ENCODE measurements around the gene SIGLEC11. TPM values are rescaled to one million over a fixed set of nuclear protein-coding genes. Genes with fewer than 3 reads are reported as not detected.

Gene SIGLEC11
- total RNA-seq, 2 experiments from 2014 or later: not detected

DNA sequence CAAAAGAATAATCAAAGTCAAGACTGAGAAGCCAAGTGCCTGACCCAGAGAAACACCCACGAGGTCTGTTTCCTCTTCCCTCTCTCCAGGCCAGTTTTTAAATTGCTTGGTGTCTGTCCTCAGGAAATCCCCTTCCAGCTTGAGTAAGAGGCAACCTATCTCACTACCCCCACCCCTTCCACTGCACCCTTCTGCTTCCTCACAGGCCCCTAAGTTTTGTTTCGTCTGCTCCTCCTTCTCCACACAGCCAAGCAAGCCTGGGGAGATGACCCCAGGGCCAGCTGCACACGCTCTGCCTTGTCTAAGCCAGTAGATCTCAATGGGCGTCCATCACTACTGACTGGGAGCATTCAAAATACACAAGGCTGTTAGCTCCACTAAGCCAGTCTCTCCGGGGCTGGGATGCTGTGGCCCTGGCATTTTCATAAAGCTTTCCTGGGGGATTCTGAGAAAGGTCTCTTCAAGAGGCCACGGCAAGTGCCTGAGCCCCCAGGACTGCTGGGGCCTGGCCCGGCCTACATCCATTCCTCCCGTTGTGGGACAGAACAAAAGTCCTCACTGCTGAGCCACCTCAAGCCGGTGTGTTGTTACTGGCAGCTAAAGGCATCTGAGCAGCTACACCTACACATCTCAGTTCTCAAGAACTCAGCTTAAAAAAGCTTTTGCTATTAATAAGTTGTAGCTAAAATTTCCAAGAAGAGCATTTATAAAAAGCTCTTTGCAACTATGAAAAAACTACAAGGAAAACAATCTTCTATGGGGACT lies 49.4 kb downstream of the SIGLEC11 start:
- ChIA-PET POLR2A (interaction anchor here (1.0 to 1.3 kb wide), 2 partner anchors 17 to 34 kb away, joined by 4 to 6 read pairs; partner anchors contain the start of genes AKT1S1, ATF5 and TBC1D17), CTCF (ENCODE audit: unreplicated experiment) (no interaction called here)
- intact Hi-C loops (cut with micrococcal nuclease; ENCODE audit: unreplicated experiment): no loop called here
- H3K9me3 ChIP-seq (ENCODE audit: low read length): no peaks in the 10 kb centered on the region
- peak overlapping the region; percentile 5; the same call in 1 of the 2 replicates for H3K4me2 ChIP-seq (ENCODE audit: low read length)
- DNase-seq (ENCODE audit: low spot score): peak; percentile 21
- H3K36me3 ChIP-seq (ENCODE audit: insufficient read depth, low read length): peaks cover 95% of the 10 kb centered on the region
- no peak overlapping the region for H3K4me3 ChIP-seq (ENCODE audit: low read depth, low read length, poor library complexity, severe bottlenecking)
- H3K9me2 ChIP-seq (ENCODE audit: insufficient read depth, low read length): no peaks in the 10 kb centered on the region
- TF ChIP-seq EZH2phosphoT487 (IDR thresholded peaks at IDR 0.05; ENCODE audit: borderline replicate concordance, low read depth, low read length): no peak
- TF ChIP-seq, protein P1, sequence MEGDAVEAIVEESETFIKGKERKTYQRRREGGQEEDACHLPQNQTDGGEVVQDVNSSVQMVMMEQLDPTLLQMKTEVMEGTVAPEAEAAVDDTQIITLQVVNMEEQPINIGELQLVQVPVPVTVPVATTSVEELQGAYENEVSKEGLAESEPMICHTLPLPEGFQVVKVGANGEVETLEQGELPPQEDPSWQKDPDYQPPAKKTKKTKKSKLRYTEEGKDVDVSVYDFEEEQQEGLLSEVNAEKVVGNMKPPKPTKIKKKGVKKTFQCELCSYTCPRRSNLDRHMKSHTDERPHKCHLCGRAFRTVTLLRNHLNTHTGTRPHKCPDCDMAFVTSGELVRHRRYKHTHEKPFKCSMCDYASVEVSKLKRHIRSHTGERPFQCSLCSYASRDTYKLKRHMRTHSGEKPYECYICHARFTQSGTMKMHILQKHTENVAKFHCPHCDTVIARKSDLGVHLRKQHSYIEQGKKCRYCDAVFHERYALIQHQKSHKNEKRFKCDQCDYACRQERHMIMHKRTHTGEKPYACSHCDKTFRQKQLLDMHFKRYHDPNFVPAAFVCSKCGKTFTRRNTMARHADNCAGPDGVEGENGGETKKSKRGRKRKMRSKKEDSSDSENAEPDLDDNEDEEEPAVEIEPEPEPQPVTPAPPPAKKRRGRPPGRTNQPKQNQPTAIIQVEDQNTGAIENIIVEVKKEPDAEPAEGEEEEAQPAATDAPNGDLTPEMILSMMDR (conservative IDR thresholded peaks at IDR 0.05; ENCODE audit: low read length): no peak
- H3K27ac ChIP-seq (ENCODE audit: low read depth, low read length, poor library complexity, severe bottlenecking): peak overlapping the region; percentile 22
- no TSS peak for BruUV-seq (replicated peaks)
- peaks cover 30% of the 10 kb centered on the region for H3K4me1 ChIP-seq (ENCODE audit: insufficient read depth, low read length, poor library complexity, severe bottlenecking)
- H2AFZ ChIP-seq (ENCODE audit: low read length): no peak overlapping the region
- H4K20me1 ChIP-seq (ENCODE audit: insufficient read depth, low read length): peaks cover 8% of the 10 kb centered on the region; the same call in 1 of the 2 replicates
- peaks cover 26% of the 10 kb centered on the region; the same call in 1 of the 2 replicates for H3K79me2 ChIP-seq (ENCODE audit: insufficient read depth, low read depth, low read length)

DNA sequence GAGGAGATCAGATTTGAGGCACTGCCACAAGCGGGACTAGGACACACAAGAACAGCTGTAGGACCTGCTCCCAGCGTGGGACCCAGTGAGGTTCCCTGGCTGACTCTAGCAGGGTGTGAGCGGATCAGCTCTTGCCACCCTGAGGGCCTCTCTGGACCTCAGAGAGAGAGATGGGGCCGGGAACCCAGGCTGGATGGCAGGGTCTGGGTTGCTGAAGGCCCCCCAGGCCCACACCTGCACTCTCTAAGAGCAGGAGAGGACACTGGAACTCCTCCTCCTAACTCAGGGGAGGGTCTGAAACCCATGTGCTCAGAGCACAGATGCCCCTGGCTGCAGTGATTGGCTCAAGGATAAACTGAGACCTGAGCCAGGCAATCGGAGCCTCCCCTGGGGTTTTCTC lies 50.8 kb downstream of the SIGLEC11 start:
- Histone ChIP-seq H2AFZ (ENCODE audit: low read length) (no peak overlapping the region), H3K36me3 (ENCODE audit: insufficient read depth, low read length) (peaks cover 93% of the 10 kb centered on the region), H3K27ac (ENCODE audit: low read depth, low read length, poor library complexity, severe bottlenecking) (no peak overlapping the region), H3K4me3 (ENCODE audit: low read depth, low read length, poor library complexity, severe bottlenecking) (no peak overlapping the region), H3K4me2 (ENCODE audit: low read length) (no peak overlapping the region), H3K9me2 (ENCODE audit: insufficient read depth, low read length) (no peaks in the 10 kb centered on the region), H3K9me3 (ENCODE audit: low read length) (no peaks in the 10 kb centered on the region), H4K20me1 (ENCODE audit: insufficient read depth, low read length) (peaks cover 10% of the 10 kb centered on the region; the same call in 1 of the 2 replicates), H3K79me2 (ENCODE audit: insufficient read depth, low read depth, low read length) (peaks cover 17% of the 10 kb centered on the region; the same call in 1 of the 2 replicates), H3K4me1 (ENCODE audit: insufficient read depth, low read length, poor library complexity, severe bottlenecking) (peaks cover 37% of the 10 kb centered on the region)
- BruUV-seq (replicated peaks): no TSS peak
- ChIA-PET POLR2A (interaction anchor here (0.5 kb wide), 1 partner anchor 26 kb away, joined by 5 read pairs; no protein-coding TSS in a partner anchor), CTCF (ENCODE audit: unreplicated experiment) (no interaction called here)
- no peak for DNase-seq (ENCODE audit: low spot score)
- intact Hi-C loops (cut with micrococcal nuclease; ENCODE audit: unreplicated experiment): no loop called here
- no peak for TF ChIP-seq EZH2phosphoT487 (IDR thresholded peaks at IDR 0.05; ENCODE audit: borderline replicate concordance, low read depth, low read length)
- TF ChIP-seq, protein P1 (conservative IDR thresholded peaks at IDR 0.05; ENCODE audit: low read length): no peak

Data from OCI-LY7 (cell line).